SK-N-SH (cell line): ENCODE data around the gene TDP2. TPM values are rescaled to one million over a fixed set of nuclear protein-coding genes. Genes with fewer than 3 reads are reported as not detected.
"Not testable (repeated sequence)": the region's sequence is repeated elsewhere in the genome, so short reads cannot be mapped to it uniquely, and the experiment has no call there.

Source experiments
- CTCF ChIA-PET: fragments of 300-600, 350-600 bp; formaldehyde crosslinking; extraction: SDS; loops from one replicate; lab custom pipeline; 2021; lab: Yijun Ruan, JAX
- POLR2A ChIA-PET: fragments of 350-600 bp; sonication (Branson Sonifier 250); formaldehyde crosslinking; extraction: SDS; loops from one replicate; lab custom pipeline; 2020; ENCODE audit warnings: antibody characterized with exemption, inconsistent platforms; lab: Yijun Ruan, JAX
- DNase-seq: peaks from one replicate; pipeline ENCODE4 v3.0.0; 2012
- H2AFZ ChIP-seq: fragments of 200-600 bp; sonication (generic); 2 replicates; pipeline ENCODE4 v1.8.1; 2016; ENCODE audit warnings: antibody characterized with exemption, mild to moderate bottlenecking, low read depth
- H3F3A ChIP-seq: fragments of 200-600 bp; sonication (generic); replicated peaks from 2 replicates; pipeline ENCODE3; 2016; ENCODE audit warnings: antibody characterized with exemption, mild to moderate bottlenecking; ENCODE audit not compliant: insufficient read depth
- H3K27ac ChIP-seq, 2 experiments: fragments of 200-500 bp in 1 of 2; fragments of 200-600 bp in 1 of 2; sonication (Bioruptor generic) in 1 of 2; sonication (generic), shearing (Covaris generic) in 1 of 2; 2 replicates each; pipeline versions ENCODE4 v1.5.1 to v1.6.1; 2014 to 2016; ENCODE audit warnings: low read depth in 2 of 2, inconsistent platforms in 1 of 2, low read length in 1 of 2, mild to moderate bottlenecking in 1 of 2, mixed read lengths in 1 of 2
- H3K27me3 ChIP-seq: fragments of 200-600 bp; sonication (generic), shearing (Covaris generic); 2 replicates; pipeline ENCODE4 v1.6.1; 2016; ENCODE audit warnings: mixed run types; ENCODE audit not compliant: insufficient read depth
- H3K36me3 ChIP-seq, 2 experiments: fragments of 200-500 bp in 1 of 2; fragments of 200-600 bp in 1 of 2; sonication (Bioruptor generic) in 1 of 2; sonication (generic) in 1 of 2; replicated peaks in 1 of 2; 2 replicates each; pipeline versions ENCODE3 to v1.5.1; 2014 to 2016; ENCODE audit warnings: low read length in 1 of 2, mild to moderate bottlenecking in 1 of 2; ENCODE audit not compliant: insufficient read depth in 2 of 2, control insufficient read depth in 1 of 2
- H3K4me1 ChIP-seq, 2 experiments: fragments of 200-500 bp in 1 of 2; fragments of 200-600 bp in 1 of 2; sonication (Bioruptor generic) in 1 of 2; sonication (generic), shearing (Covaris generic) in 1 of 2; 2 replicates each; pipeline versions ENCODE4 v1.5.1 to v1.6.1; 2014 to 2016; ENCODE audit warnings: low read depth in 1 of 2, low read length in 1 of 2, mixed run types in 1 of 2; ENCODE audit not compliant: insufficient read depth in 2 of 2, control insufficient read depth in 1 of 2
- H3K4me2 ChIP-seq: fragments of 200-600 bp; sonication (generic), shearing (Covaris generic); 2 replicates; pipeline ENCODE4 v1.6.1; 2017; ENCODE audit warnings: mixed run types
- H3K4me3 ChIP-seq, 2 experiments: fragments of 200-500 bp in 1 of 2; fragments of 200-600 bp in 1 of 2; sonication (Bioruptor generic) in 1 of 2; sonication (generic), shearing (Covaris generic) in 1 of 2; 2 replicates each; pipeline versions ENCODE4 v1.5.1 to v1.8.1; 2014 to 2016; ENCODE audit warnings: low read depth in 2 of 2, inconsistent platforms in 1 of 2, low read length in 1 of 2, mild to moderate bottlenecking in 1 of 2, mixed read lengths in 1 of 2, moderate library complexity in 1 of 2
- H3K79me2 ChIP-seq: fragments of 200-600 bp; sonication (generic); 2 replicates; pipeline ENCODE4 v1.8.1; 2017; ENCODE audit warnings: mild to moderate bottlenecking; ENCODE audit not compliant: insufficient read depth
- H3K9ac ChIP-seq: fragments of 200-600 bp; sonication (generic); 2 replicates; pipeline ENCODE4 v1.6.1; 2017; ENCODE audit warnings: mixed run types
- H3K9me2 ChIP-seq: fragments of 200-600 bp; sonication (generic); 2 replicates; pipeline ENCODE4 v1.6.1; 2017; ENCODE audit warnings: mixed run types
- H3K9me3 ChIP-seq: fragments of 200-600 bp; sonication (generic); 2 replicates; pipeline ENCODE4 v1.6.1; 2017; ENCODE audit warnings: mixed run types, mild to moderate bottlenecking, moderate library complexity
- H4K20me1 ChIP-seq: fragments of 200-600 bp; sonication (generic); 2 replicates; pipeline ENCODE4 v1.6.1; 2017; ENCODE audit warnings: mild to moderate bottlenecking, mixed run types; ENCODE audit not compliant: insufficient read depth
- FOSL2 ChIP-seq: IDR thresholded peaks from 2 replicates; pipeline ENCODE4 v1.4.0; 2012; ENCODE audit warnings: low read depth, mild to moderate bottlenecking, moderate library complexity, borderline replicate concordance
- FOXJ3 ChIP-seq: sonication (generic); formaldehyde crosslinking; IDR thresholded peaks from 2 replicates; pipeline ENCODE4 v1.5.1; 2020; ENCODE audit warnings: mild to moderate bottlenecking, missing genetic modification reagents
- JUND ChIP-seq: IDR thresholded peaks from 2 replicates; pipeline ENCODE4 v1.4.0; 2012
- NFIC ChIP-seq: IDR thresholded peaks from 2 replicates; pipeline ENCODE4 v1.4.0; 2012; ENCODE audit warnings: borderline replicate concordance
- POLR2AphosphoS5 ChIP-seq: IDR thresholded peaks from 2 replicates; pipeline ENCODE4 v1.6.1; 2012; ENCODE audit warnings: low read depth, low read length
- RFX5 ChIP-seq: IDR thresholded peaks from 2 replicates; pipeline ENCODE4 v1.6.1; 2012; ENCODE audit warnings: mild to moderate bottlenecking, improper control_type of control experiment, low read length
- RXRA ChIP-seq: IDR thresholded peaks from 2 replicates; pipeline ENCODE4 v1.4.0; 2012; ENCODE audit warnings: low read depth, mild to moderate bottlenecking, borderline replicate concordance
- TAF1 ChIP-seq: IDR thresholded peaks from 2 replicates; pipeline ENCODE4 v1.6.1; 2012; ENCODE audit warnings: low read depth, mild to moderate bottlenecking, low read length, moderate library complexity, borderline replicate concordance
- WGBS: methylation state at CpG from one replicate; pipeline ENCODE4 v1.1.6; 2017; ENCODE audit warnings: low lambda C conversion rate; 5-methylcytosine and 5-hydroxymethylcytosine counted together
- polyA plus RNA-seq, 3 experiments: library from polyadenylated mRNA; depleted of rRNA; stranded (reverse); fragments of >200 nt; gene quantifications; 2 replicates each; pipeline ENCODE4 v1.2.3, GENCODE V29; 2012
- TF ChIP-seq, protein P1 (sequence below): IDR thresholded peaks from 2 replicates; pipeline ENCODE4 v1.4.0; 2012; ENCODE audit warnings: low read depth, borderline replicate concordance
- TF ChIP-seq, protein P2 (sequence below): IDR thresholded peaks from 2 replicates; pipeline ENCODE4 v1.4.0; 2012; ENCODE audit warnings: low read depth
- TF ChIP-seq, protein P3 (sequence below): IDR thresholded peaks from 2 replicates; pipeline ENCODE4; 2012

The TDP2 gene
- polyA plus RNA-seq, 1 of the 3 experiments (the other 2 are of a cell fraction) = 20.0 TPM

DNA sequence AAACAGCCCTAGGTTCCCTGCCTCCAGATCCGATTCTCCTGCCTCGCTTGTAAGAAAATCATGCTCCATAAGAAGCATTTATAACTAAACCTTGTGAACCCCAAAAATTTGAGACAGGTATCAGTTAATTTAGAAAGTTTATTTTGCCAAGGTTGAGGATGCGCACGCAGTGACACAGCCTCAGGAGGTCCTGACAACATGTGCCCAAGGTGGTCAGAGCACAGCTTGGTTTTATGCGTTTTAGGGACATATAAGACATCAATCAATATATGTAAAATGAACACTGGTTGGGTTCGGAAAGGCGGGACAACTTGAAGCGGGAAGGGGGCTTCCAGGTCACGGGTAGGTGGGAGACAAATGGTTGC, 2.3 kb upstream of the TDP2 start:
- Histone ChIP-seq H3K36me3 (peaks cover 13 to 15% of the 10 kb centered on the region in 2 experiments), H3K9ac (no peak overlapping the region), H3K79me2 (peaks cover 36% of the 10 kb centered on the region), H3K27ac (no peak overlapping the region), H3K9me3 (peaks cover 5% of the 10 kb centered on the region; the same call in 1 of the 2 replicates), H3K27me3 (no peaks in the 10 kb centered on the region), H3K4me1 (peaks cover 6 to 14% of the 10 kb centered on the region in 2 experiments; a peak in 2 of 4 replicates), H2AFZ (no peak overlapping the region), H3K4me3 (no peak overlapping the region), H3K9me2 (no peaks in the 10 kb centered on the region), H3F3A (peaks cover 3% of the 10 kb centered on the region), H4K20me1 (no peaks in the 10 kb centered on the region), H3K4me2 (no peak overlapping the region)
- CTCF ChIA-PET = interaction anchor here (1.1 to 7.3 kb wide), 2 partner anchors 26 to 87 kb away, joined by 5 to 96 read pairs; no protein-coding TSS in a partner anchor
- WGBS = 84% methylated on average over 9 of the region's 9 CpGs
- no peak for DNase-seq
- POLR2A ChIA-PET = no interaction called here
- TF ChIP-seq NFIC (no peak), RFX5 (no peak), TAF1 (no peak), FOXJ3 (no peak), POLR2AphosphoS5 (no peak), JUND (no peak), FOSL2 (no peak), RXRA (no peak)
- TF ChIP-seq, protein P1, sequence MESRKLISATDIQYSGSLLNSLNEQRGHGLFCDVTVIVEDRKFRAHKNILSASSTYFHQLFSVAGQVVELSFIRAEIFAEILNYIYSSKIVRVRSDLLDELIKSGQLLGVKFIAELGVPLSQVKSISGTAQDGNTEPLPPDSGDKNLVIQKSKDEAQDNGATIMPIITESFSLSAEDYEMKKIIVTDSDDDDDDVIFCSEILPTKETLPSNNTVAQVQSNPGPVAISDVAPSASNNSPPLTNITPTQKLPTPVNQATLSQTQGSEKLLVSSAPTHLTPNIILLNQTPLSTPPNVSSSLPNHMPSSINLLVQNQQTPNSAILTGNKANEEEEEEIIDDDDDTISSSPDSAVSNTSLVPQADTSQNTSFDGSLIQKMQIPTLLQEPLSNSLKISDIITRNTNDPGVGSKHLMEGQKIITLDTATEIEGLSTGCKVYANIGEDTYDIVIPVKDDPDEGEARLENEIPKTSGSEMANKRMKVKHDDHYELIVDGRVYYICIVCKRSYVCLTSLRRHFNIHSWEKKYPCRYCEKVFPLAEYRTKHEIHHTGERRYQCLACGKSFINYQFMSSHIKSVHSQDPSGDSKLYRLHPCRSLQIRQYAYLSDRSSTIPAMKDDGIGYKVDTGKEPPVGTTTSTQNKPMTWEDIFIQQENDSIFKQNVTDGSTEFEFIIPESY = no peak
- TF ChIP-seq, protein P2, sequence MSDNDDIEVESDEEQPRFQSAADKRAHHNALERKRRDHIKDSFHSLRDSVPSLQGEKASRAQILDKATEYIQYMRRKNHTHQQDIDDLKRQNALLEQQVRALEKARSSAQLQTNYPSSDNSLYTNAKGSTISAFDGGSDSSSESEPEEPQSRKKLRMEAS = no peak
- TF ChIP-seq, protein P3, sequence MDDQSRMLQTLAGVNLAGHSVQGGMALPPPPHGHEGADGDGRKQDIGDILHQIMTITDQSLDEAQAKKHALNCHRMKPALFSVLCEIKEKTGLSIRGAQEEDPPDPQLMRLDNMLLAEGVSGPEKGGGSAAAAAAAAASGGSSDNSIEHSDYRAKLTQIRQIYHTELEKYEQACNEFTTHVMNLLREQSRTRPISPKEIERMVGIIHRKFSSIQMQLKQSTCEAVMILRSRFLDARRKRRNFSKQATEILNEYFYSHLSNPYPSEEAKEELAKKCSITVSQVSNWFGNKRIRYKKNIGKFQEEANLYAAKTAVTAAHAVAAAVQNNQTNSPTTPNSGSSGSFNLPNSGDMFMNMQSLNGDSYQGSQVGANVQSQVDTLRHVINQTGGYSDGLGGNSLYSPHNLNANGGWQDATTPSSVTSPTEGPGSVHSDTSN = no peak

DNA sequence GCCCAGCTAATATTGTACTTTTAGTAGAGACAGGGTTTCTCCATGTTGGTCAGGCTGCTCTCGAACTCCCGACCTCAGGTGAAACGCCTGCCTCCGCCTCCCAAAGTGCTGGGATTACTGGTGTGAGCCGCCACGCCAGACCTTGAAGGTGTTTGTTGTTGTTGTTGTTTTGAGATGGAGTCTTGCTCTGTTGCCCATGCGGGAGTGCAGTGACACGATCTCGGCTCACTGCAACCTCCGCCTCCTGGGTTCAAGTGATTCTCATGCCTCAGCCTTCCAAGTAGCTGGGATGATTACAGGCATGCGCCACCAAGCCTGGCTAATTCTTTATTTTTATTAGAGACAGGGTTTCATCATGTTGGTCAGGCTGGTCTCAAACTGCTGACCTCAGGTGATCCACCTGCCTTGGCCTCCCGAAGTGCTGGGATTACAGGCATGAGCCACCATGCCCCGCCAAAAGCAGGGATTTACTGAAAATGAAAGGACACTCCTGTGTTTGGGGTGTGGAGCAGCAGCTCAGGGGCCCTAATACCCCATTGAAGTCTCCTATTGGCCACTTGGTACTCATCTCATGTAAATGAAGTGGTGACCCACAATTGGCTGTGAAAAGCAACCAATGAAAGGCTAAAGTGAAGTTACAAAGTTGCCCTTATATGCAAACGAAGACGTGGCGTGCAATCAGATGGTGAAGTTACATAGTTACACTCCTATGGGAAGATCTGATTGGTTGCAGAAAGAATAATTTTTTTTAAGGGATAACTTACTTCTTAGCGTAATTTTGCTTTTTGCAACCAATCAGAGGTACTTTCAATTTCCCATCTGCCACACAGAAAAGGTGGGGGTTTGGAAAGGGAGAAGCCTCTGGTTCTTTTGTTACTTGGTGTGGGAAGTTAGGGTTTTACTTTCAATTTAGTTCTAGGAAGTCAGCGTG, 1.6 kb upstream of the TDP2 start:
- H3K9me2 ChIP-seq, H3K9me3 ChIP-seq, H3K27me3 ChIP-seq, H3F3A ChIP-seq, H2AFZ ChIP-seq, H3K9ac ChIP-seq, H4K20me1 ChIP-seq, H3K27ac ChIP-seq, POLR2A ChIA-PET, DNase-seq: not testable (repeated sequence)
- Histone ChIP-seq H3K4me1 (peaks cover 6 to 14% of the 10 kb centered on the region in 2 experiments; a peak in 2 of 4 replicates), H3K79me2 (peaks cover 41% of the 10 kb centered on the region), H3K4me2 (peak overlapping the region; percentile 79), H3K36me3 (peaks cover 18 to 20% of the 10 kb centered on the region in 2 experiments), H3K4me3 (peak overlapping the region; percentile 67 to 82; a peak in 2 of 4 replicates)
- CTCF ChIA-PET = interaction anchor here (1.1 to 7.3 kb wide), 4 partner anchors 11 to 86 kb away, joined by 3 to 96 read pairs (median 6); no protein-coding TSS in a partner anchor
- 79% methylated on average over 18 of the region's 18 CpGs for WGBS
